Kidney capillary endothelial cell (primary cell): Measurements from ENCODE around the gene LRRTM2.
"Not testable (repeated sequence)": the region's sequence is repeated elsewhere in the genome, so short reads cannot be mapped to it uniquely, and the experiment has no call there.

ENCODE experiments used
- DNase-seq: peaks from one replicate; pipeline ENCODE4 v3.0.0-alpha.2; 2018; ENCODE audit warnings: low spot score

LRRTM2 gene

DNA sequence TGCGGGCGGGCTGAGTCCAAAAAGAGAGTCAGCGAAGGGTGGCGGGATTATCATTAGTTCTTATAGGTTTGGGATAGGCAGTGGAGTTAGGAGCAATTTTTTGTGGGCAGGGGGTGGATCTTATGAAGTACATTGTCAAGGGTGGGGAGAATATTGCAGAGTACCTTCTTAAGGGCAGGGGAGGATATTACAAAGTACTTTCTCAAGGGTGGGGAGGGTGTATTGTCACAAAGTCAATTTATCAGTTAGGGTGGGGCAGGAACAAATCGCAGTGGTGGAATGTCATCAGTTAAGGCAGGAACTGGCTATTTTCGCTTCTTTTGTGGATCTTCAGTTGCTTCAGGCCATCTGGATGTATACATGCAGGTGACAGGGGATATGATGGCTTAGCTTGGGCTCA is 40.3 kb downstream of the LRRTM2 start:
- not testable (repeated sequence) for DNase-seq

DNA sequence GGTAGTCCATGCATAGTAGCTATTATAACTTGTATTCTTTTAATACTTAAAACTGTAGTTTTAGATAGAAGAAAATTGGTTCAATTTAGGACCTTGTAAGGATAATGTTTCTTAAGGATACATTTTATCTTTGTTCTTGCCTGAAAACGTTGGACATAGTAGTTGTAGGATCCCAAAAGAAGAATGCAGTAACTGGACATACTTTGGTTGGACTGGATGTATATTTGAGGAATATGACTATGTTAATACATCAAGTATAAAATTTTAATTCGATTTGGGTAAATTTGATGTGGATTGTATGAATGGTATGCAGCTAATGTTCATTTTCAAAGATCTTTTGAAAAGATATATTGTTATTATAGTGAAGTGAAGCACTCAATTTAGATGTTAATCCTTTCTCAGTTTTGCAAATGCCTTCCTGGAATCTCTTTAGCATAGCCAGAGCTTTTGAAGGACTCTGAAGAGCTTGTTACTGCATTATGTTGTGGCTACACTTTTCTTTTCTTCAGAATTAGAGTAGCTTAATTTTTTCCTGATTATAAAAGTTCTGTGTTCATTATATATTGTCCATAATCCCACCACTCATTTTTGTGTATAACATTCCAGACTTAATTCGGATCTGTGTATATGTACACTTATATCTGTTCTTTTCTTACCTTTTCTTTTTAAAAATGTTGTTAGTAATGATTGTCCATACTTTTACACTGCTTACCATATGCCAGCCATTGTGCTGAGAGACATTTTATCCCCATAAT is 41.2 kb downstream of the LRRTM2 start:
- DNase-seq, result no peak

DNA sequence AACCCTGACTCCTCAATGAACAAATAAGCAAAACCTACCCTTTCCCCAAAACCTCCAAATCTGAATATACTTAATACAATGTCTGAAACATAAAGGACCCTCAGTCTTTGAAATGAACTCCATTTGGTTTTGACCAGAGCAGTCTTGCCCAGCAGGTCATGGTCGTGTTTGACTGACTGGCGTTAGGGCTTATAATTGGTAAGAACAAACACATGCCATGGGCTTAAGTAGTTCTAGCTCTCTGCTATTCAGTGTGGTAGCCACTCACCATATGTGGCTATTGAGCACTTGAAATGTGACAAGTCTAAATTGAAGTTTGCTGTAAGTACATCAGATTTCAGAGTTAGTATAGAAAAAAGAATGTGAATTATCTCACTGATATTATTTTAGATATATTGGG is 42.1 kb downstream of the LRRTM2 start:
- no peak for DNase-seq

DNA sequence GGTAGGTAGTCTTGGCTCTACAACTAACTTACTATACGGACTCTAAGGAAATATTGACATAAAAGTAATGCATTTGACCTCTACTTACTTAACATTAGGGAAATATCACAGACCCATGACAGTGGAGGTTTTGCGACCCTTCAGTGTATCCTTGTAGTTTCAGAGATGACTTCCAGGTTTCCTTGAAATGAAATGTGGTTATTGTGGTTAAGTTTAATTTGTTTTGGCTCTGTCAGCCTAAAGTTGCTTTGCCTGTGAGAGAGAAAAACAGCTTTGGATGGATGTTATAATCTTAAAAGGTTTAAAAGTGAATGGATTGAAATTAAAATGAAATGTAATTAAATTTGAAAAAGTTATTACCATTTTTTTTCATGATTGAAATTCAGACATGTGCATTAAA is 42.9 kb downstream of the LRRTM2 start:
- DNase-seq, result no peak

GRCh38 chr5:138831703-138832102 is 43.4 kb downstream of the LRRTM2 start:
- no peak for DNase-seq

DNA sequence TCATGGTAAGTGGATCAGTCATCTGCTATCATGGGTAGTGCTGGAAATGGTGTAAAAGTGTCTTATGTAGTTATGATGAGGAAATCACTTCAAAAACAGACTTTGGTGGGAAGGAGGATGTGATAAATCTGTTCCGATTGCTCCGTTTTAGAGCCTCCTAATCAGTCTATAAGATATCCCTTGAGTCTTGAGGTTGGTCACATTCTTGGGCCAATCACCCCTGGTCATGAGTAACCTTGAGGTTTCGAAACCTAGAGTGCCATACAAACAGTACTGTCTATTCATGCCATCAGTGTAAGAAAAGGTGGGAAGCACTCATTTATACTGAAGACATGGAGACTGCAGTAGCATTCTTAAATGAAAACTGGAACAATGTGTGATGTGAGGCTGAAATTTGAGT is 45.8 kb downstream of the LRRTM2 start:
- no peak for DNase-seq

DNA sequence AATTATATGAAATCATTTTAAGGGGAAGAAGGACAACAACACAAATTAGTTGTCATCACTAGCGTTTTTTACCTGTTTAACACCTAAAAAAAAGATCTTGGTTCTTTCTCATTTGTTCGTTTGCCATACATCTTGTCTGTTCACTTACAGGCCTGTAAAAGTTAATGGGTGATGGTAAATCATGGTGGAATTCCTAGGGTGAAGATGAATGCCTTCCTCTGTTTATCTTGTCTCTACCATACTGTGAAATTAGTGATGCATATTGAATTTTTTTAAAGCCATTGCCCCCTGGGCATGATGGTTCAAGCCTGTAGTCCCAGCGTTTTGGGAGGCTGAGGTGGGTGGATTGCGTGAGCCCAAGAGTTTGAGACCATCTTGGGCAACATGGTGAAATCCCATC is 46.6 kb downstream of the LRRTM2 start:
- DNase-seq, result no peak

DNA sequence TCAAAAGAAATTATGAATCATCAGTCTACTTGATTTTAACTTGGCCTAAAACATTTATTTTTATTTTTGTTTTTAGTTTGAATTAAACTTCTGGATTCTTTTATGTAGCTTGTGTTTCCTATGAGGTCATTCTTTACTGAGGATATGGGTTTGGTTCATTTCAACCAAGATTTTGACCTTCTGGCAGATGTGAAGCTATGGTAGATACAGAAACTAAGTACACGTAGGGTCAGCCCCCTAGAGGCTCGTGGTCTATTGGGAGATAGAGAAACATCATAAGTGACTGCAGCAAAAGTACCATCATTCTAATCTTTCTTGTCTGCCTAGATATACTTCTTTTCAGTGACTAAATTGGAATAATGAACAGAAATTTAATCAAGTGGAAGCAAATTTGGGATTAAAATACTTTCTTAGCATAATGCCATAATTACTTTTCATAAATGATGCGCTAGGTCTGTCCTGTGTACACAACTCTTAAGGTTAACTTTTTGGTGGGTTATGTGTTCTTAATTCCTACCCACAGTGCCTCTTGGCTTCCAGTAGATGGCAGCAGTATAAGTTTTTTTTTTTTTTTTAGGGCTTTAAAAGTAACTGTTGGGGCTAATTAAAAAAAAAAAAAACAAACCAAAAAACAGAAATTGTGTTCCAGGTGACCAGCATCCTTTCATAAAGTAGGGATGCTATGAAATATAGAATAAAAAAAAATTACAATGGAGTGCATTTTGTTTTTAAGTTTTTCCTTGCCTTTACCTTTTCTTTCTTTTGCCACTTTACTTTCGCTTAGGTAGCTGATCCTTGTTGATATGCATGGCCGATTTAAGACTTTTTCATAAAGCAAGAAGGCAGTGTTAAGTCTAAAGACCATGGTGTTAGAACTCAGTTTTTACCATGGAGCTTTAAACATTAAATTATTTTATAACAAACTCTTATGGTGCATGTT is 49.9 kb downstream of the LRRTM2 start:
- DNase-seq, result no peak

GRCh38 chr5:138824516-138824915 is 50.6 kb downstream of the LRRTM2 start:
- DNase-seq, result no peak

GRCh38 chr5:138820695-138821094 is 54.4 kb downstream of the LRRTM2 start:
- no peak for DNase-seq

DNA sequence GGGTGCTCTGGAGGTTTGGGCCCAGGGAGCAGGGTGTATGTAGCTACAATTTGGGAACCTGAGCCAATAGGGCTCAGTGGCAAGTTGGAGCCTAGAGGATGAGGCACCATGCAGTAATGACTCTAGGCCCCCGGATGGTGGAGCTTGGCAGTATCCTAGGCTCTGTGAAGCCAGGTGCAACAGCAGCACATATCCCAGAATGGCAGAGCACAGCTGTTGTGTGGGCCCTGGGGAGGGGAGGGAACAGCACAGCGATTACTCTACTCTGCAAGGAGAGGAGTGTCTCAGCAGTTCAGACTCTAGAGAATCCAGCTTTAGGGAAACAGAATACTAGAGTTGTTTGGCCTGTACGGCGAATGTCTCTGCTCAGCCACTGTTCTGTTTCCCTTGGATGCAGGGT is 56.1 kb downstream of the LRRTM2 start:
- DNase-seq, result no peak
